IMR-90 (cell line): ENCODE results near the gene PPP1R1A.

Experiments used
- CEBPB ChIP-seq: IDR thresholded peaks from 2 replicates; pipeline ENCODE4 v1.6.1; 2012; ENCODE audit warnings: low read depth, low read length, improper control_type of control experiment
- POLR2A ChIP-seq: IDR thresholded peaks from 2 replicates; pipeline ENCODE4 v1.6.1; 2012; ENCODE audit warnings: mild to moderate bottlenecking, low read depth, low read length
- RAD21 ChIP-seq: IDR thresholded peaks from 2 replicates; pipeline ENCODE4 v1.6.1; 2012; ENCODE audit warnings: low read length, improper control_type of control experiment
- SMC3 ChIP-seq: fragments of 150-350 bp; IDR thresholded peaks from 2 replicates; pipeline ENCODE4 v1.6.1; 2016; ENCODE audit warnings: low read depth, mild to moderate bottlenecking, antibody characterized with exemption, low read length, moderate library complexity
- TF ChIP-seq, protein P1 (sequence below): conservative IDR thresholded peaks from 2 replicates; pipeline ENCODE4 v1.5.1; 2012; ENCODE audit warnings: mild to moderate bottlenecking, low read depth, low read length, improper control_type of control experiment
- TF ChIP-seq, protein P2 (sequence below): fragments of 150-350 bp; IDR thresholded peaks from 2 replicates; pipeline ENCODE4 v1.6.1; 2017; ENCODE audit warnings: mild to moderate bottlenecking, antibody characterized with exemption, low read length, low read depth

DNA sequence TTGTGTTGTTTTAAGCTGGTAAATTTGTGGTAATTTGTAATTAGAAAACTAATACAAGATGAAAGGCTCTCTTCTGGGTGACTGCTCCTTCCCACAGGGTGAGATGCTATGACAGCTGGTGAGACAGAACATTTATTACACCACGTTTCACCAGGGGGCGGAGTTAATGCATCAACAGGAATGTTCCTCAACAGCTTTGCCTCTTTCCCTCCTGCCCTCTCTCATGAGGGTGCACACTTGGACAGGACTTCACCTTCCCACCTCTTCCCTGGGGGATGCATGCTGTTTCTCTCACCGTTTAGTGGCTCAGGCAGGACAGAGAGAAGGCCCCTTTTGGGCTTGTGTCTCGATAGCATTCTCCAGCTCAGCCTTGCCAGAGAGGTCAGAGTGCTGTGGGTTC, 13.4 kb upstream of the PPP1R1A start:
- TF ChIP-seq, protein P1, sequence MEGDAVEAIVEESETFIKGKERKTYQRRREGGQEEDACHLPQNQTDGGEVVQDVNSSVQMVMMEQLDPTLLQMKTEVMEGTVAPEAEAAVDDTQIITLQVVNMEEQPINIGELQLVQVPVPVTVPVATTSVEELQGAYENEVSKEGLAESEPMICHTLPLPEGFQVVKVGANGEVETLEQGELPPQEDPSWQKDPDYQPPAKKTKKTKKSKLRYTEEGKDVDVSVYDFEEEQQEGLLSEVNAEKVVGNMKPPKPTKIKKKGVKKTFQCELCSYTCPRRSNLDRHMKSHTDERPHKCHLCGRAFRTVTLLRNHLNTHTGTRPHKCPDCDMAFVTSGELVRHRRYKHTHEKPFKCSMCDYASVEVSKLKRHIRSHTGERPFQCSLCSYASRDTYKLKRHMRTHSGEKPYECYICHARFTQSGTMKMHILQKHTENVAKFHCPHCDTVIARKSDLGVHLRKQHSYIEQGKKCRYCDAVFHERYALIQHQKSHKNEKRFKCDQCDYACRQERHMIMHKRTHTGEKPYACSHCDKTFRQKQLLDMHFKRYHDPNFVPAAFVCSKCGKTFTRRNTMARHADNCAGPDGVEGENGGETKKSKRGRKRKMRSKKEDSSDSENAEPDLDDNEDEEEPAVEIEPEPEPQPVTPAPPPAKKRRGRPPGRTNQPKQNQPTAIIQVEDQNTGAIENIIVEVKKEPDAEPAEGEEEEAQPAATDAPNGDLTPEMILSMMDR = no peak
- TF ChIP-seq, protein P2, sequence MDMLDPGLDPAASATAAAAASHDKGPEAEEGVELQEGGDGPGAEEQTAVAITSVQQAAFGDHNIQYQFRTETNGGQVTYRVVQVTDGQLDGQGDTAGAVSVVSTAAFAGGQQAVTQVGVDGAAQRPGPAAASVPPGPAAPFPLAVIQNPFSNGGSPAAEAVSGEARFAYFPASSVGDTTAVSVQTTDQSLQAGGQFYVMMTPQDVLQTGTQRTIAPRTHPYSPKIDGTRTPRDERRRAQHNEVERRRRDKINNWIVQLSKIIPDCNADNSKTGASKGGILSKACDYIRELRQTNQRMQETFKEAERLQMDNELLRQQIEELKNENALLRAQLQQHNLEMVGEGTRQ = no peak
- TF ChIP-seq POLR2A (no peak), RAD21 (no peak), CEBPB (no peak), SMC3 (no peak)
